Cerebellar cortex (tissue), 1 donor: ENCODE measurements around the gene PDK2.
A peak's percentile ranks its signal among the peaks of the same experiment; 100 is the strongest.

Experiments
- DNase-seq: peaks from one replicate; pipeline ENCODE4 v3.0.0-alpha.2; 2015; ENCODE audit warnings: low spot score

Gene PDK2

GRCh38 chr17:50135316-50136095, 40.4 kb downstream of the PDK2 start:
- peak; percentile 58 for DNase-seq

- no peak for DNase-seq
Observed at GRCh38 chr17:50136096-50136687, 41.0 kb downstream of the PDK2 start.

GRCh38 chr17:50137042-50137441, 41.9 kb downstream of the PDK2 start:
- DNase-seq: no peak

GRCh38 chr17:50139185-50139783, 44.1 kb downstream of the PDK2 start:
- DNase-seq: no peak

GRCh38 chr17:50139950-50140885, 45.1 kb downstream of the PDK2 start:
- DNase-seq: peak; percentile 94

- DNase-seq: no peak
Observed at GRCh38 chr17:50141026-50141744, 46.0 kb downstream of the PDK2 start.

- DNase-seq: no peak
Observed at GRCh38 chr17:50141745-50142110, 46.6 kb downstream of the PDK2 start.

- no peak for DNase-seq
Observed at GRCh38 chr17:50143461-50144176, 48.5 kb downstream of the PDK2 start.

GRCh38 chr17:50144355-50144754, 49.2 kb downstream of the PDK2 start:
- DNase-seq: no peak

GRCh38 chr17:50144845-50145531, 49.8 kb downstream of the PDK2 start:
- no peak for DNase-seq

GRCh38 chr17:50145532-50146229, 50.5 kb downstream of the PDK2 start:
- no peak for DNase-seq

- no peak for DNase-seq
Observed at GRCh38 chr17:50146230-50146926, 51.2 kb downstream of the PDK2 start.

GRCh38 chr17:50146927-50147665, 51.9 kb downstream of the PDK2 start:
- no peak for DNase-seq

GRCh38 chr17:50147841-50148225, 52.7 kb downstream of the PDK2 start:
- no peak for DNase-seq

- DNase-seq: no peak
Observed at GRCh38 chr17:50148226-50149090, 53.3 kb downstream of the PDK2 start.

GRCh38 chr17:50149091-50149416, 53.9 kb downstream of the PDK2 start:
- no peak for DNase-seq
